Measurements from ENCODE around the gene IGF2R. TPM values are rescaled to one million over a fixed set of nuclear protein-coding genes. Genes with fewer than 3 reads are reported as not detected.
A peak's percentile ranks its signal among the peaks of the same experiment; 100 is the strongest.
"Not testable (repeated sequence)": the region's sequence is repeated elsewhere in the genome, so short reads cannot be mapped to it uniquely, and the experiment has no call there.

Gene IGF2R
- total RNA-seq, 1 experiment from 2014 or later = 75.3 TPM

GRCh38 chr6:159966981-159967380, 1.9 kb upstream of the IGF2R start:
- POLR2A ChIA-PET = no interaction called here
- Mint-ChIP-seq H3K4me1 (peaks cover 16% of the 10 kb centered on the region), H3K4me3 (no peak overlapping the region), H3K27ac (no peak overlapping the region), H3K9me3 (no peaks in the 10 kb centered on the region), H3K36me3 (no peaks in the 10 kb centered on the region), H3K27me3 (ENCODE audit: low read depth) (peaks cover 55% of the 10 kb centered on the region)
- no peak for TF ChIP-seq AR (CRISPR knock-in tag; IDR thresholded peaks at IDR 0.05)
- CTCF ChIA-PET = no interaction called here
- ATAC-seq = no peak
- DNase-seq (ENCODE audit: low spot score) = no peak

DNA sequence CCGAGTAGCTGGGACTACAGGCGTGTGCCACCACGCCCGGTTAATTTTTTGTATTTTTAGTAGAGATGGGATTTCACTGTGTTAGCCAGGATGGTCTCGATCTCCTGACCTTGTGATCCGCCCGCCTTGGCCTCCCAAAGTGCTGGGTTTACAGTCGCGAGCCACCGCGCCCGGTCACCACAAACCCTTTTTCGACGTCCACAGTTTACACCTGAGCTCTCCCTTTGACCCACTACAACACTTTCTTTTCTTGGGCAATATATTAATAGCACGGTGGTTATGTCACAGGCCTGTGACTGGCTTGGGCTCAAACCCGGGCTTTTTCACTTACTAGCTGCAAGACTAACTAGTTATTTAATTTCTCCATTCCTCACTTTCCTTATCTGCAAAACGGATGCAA, 1.3 kb upstream of the IGF2R start:
- H3K27ac Mint-ChIP-seq; DNase-seq (ENCODE audit: low spot score); POLR2A ChIA-PET; ATAC-seq; H3K36me3 Mint-ChIP-seq; H3K9me3 Mint-ChIP-seq: not testable (repeated sequence)
- Mint-ChIP-seq H3K27me3 (ENCODE audit: low read depth) (peaks cover 48% of the 10 kb centered on the region), H3K4me1 (peaks cover 22% of the 10 kb centered on the region), H3K4me3 (peak overlapping the region; percentile 81)
- CTCF ChIA-PET = interaction anchor here (0.9 kb wide), 1 partner anchor 104 kb away, joined by 3 read pairs; no protein-coding TSS in a partner anchor

DNA sequence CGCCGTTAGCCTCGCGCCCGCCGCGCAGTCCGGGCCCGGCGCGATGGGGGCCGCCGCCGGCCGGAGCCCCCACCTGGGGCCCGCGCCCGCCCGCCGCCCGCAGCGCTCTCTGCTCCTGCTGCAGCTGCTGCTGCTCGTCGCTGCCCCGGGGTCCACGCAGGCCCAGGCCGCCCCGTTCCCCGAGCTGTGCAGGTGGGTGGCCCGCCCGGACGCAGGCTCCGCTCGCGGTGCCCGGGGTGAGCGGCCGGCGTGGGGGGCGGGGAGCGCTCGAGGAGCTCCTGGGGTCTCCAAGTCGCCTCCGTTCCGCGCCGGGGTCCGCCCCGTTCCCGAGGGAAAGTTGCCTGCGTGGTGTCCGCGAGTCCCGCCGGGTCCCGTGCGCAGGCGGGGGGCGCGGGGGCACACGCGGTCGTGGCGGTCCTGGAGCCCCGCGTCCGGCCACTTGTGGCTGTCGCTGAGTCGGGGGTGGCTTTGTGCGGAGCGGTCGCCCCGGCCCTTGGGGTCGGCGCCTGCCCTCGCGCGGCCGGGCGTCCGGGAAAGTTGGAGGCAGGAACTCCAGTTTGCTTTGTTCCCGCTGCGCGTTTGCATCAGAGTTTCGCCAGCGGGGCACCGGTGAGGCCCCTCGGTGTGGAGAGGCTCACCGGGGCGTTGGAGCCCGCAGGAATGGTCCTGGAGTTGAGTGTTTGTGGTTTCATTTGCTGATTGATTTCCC, 476 bp downstream of the IGF2R start:
- Mint-ChIP-seq H3K36me3 (no peaks in the 10 kb centered on the region), H3K27ac (no peak overlapping the region), H3K9me3 (no peaks in the 10 kb centered on the region), H3K4me3 (peak overlapping the region; percentile 91), H3K27me3 (ENCODE audit: low read depth) (peaks cover 31% of the 10 kb centered on the region), H3K4me1 (peaks cover 40% of the 10 kb centered on the region)
- TF ChIP-seq FOXP1 (CRISPR knock-in tag; IDR thresholded peaks at IDR 0.05; ENCODE audit: borderline replicate concordance) = peak; percentile 16; the same call in 1 of the 2 replicates
- TF ChIP-seq HMGXB4 (CRISPR knock-in tag; IDR thresholded peaks at IDR 0.05) = peak; percentile 72; the same call in 1 of the 2 replicates
- TF ChIP-seq, protein P1, sequence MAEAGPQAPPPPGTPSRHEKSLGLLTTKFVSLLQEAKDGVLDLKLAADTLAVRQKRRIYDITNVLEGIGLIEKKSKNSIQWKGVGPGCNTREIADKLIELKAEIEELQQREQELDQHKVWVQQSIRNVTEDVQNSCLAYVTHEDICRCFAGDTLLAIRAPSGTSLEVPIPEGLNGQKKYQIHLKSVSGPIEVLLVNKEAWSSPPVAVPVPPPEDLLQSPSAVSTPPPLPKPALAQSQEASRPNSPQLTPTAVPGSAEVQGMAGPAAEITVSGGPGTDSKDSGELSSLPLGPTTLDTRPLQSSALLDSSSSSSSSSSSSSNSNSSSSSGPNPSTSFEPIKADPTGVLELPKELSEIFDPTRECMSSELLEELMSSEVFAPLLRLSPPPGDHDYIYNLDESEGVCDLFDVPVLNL (CRISPR knock-in tag; IDR thresholded peaks at IDR 0.05; ENCODE audit: borderline replicate concordance, low read depth) = no peak
- TF ChIP-seq E2F5 (CRISPR knock-in tag; IDR thresholded peaks at IDR 0.05) = peak; percentile 35; the same call in 1 of the 2 replicates
- no peak for TF ChIP-seq FOXJ3 (CRISPR knock-in tag; IDR thresholded peaks at IDR 0.05; ENCODE audit: borderline replicate concordance)
- no peak for TF ChIP-seq PRRX2 (CRISPR knock-in tag; IDR thresholded peaks at IDR 0.05)
- TF ChIP-seq ELF4 (CRISPR knock-in tag; IDR thresholded peaks at IDR 0.05; ENCODE audit: low read depth) = 0 out of 2 replicates have a peak, but pooled peaks have one; percentile 20
- TF ChIP-seq, protein P2, sequence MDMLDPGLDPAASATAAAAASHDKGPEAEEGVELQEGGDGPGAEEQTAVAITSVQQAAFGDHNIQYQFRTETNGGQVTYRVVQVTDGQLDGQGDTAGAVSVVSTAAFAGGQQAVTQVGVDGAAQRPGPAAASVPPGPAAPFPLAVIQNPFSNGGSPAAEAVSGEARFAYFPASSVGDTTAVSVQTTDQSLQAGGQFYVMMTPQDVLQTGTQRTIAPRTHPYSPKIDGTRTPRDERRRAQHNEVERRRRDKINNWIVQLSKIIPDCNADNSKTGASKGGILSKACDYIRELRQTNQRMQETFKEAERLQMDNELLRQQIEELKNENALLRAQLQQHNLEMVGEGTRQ (CRISPR knock-in tag; IDR thresholded peaks at IDR 0.05) = 0 out of 2 replicates have a peak, but pooled peaks have one; percentile 26
- ChIA-PET POLR2A (no interaction called here), CTCF (interaction anchor here (1.2 kb wide), 1 partner anchor 106 kb away, joined by 4 read pairs; no protein-coding TSS in a partner anchor)
- DNase-seq (ENCODE audit: low spot score) (peak; percentile 41), ATAC-seq (peak; percentile 10)
